Stimulated activated CD4-positive, alpha-beta T cell treated with anti-CD3 and anti-CD28 coated beads, TNF-alpha, amount 100 ng/mL, for 1 hour (primary cell): ENCODE results near the gene LRRC10.
A peak's percentile ranks its signal among the peaks of the same experiment; 100 is the strongest.

Experiments used
- DNase-seq, 3 donors: peaks; one replicate each; pipeline ENCODE4 v3.0.0-alpha.2; 2020; ENCODE audit warnings: low read depth in 3 of 3, low spot score in 1 of 3

Gene LRRC10

GRCh38 chr12:69570545-69571399 lies 39.9 kb downstream of the LRRC10 start:
- DNase-seq = peak; percentile 3 to 22 (median 21)

GRCh38 chr12:69570000-69570516 lies 40.6 kb downstream of the LRRC10 start:
- DNase-seq = no peak

DNA sequence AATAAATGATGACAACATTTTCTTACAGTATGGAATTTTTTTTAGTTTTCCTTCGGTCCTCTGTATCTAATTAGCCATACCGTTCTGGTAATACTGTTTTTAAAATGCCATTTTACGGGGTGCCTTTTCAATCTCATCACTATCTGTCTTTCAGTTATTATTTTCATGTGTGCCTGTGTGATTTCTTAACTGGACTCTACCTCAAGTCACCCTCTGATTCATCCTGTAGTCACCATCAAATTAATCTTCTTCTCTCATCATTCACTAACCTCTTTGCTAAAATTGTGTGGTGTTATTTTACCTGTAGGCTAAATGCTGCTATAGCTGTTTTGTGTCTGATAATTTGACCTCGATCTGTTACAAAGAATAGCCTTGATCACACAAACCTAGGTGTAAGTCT lies 41.5 kb downstream of the LRRC10 start:
- no peak for DNase-seq

DNA sequence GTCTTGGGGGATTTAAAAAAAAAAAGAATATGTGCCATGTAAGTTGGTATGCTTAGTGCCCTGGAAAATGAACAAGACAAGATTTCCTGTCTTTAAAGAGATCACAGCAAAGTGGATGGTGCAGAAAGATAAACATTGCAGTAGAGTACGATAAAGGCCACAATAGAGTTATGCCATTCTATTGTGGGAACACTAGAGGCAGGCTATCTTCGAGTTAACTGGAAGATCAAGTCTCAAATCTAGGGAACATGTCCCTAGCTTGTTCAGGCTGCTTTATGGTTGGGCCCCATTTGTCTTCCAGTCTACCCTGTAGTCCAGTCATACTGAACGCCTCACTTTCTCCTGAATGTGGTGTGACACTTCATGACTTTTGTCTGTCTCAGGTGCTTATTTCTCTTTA lies 44.1 kb downstream of the LRRC10 start:
- no peak for DNase-seq

DNA sequence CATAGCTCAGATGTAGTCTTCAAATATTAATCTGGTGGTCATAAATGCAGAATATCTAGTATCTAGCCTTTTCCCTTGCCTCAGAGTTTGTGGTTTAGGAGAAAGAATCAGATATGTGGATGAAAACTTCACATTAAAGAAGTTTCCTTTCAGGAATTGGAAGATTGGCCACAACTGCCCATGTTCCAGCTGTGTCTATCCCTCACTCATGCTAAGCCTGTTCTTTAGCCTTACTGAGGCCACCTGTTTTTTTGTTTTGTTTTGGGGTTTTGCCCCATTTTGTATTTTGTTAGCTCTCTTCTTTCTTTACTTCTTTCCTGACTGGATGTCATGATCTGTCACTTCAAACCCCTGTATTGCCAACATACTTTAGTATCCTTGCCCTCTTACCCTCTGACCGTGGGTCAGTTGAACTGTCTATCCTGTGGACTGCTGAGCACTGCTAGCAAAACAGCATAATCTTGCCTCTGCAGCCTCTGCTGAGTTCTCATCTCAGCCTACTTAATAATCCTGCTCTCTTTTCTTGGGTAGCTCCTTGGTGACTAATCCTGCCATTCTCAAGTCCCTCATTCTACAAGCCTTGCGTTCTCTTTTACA lies 47.4 kb downstream of the LRRC10 start:
- DNase-seq = no peak
